HG03060 (cell line): Measurements from ENCODE around the gene LMO7.
"Not testable (repeated sequence)": the region's sequence is repeated elsewhere in the genome, so short reads cannot be mapped to it uniquely, and the experiment has no call there.

Experiments used
- ATAC-seq: cut with Tn5 transposase; IDR thresholded peaks from one replicate; pipeline ENCODE4 v1.9.1; 2021; ENCODE audit warnings: low read depth, moderate number of reproducible peaks; ENCODE audit not compliant: unreplicated experiment

The LMO7 gene

DNA sequence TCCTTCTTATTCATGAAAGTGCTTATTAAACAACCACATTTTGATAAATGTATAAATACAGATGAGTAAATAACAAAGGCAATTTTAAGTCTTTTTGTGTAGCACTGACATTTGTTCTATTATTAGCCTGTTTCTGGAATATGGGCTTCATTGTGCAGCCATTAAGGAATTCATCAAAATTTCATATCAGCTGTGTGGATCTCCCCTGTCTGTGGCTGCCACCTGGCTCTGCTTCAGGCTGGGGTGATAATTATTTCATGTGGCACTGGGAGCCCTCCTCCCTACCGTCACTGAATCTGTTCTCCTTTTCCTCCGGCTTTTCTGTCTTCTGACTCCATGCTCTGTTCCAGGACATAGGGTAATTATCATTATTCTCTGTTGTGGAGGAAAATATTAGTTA is 57.1 kb downstream of the LMO7 start:
- ATAC-seq, result no peak

DNA sequence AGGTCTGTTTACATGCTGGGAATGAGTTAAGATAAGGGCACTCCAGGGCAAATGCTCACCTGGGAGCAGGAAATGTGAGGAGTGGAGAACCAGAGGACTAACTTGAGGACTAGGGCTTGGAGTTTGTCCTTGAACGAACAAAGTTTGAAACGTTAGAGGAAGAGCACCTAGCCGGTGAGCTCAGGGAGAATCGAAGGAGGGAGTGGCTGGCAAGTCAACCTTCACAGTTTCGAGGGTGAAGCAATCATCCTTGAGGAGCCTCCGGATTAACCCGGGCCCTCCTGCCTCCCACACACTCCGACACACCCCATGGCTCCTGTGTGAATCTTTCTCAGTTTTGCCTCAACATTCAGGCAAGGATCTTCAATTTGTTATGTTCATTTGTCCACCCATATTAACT is 58.6 kb downstream of the LMO7 start:
- no peak for ATAC-seq

DNA sequence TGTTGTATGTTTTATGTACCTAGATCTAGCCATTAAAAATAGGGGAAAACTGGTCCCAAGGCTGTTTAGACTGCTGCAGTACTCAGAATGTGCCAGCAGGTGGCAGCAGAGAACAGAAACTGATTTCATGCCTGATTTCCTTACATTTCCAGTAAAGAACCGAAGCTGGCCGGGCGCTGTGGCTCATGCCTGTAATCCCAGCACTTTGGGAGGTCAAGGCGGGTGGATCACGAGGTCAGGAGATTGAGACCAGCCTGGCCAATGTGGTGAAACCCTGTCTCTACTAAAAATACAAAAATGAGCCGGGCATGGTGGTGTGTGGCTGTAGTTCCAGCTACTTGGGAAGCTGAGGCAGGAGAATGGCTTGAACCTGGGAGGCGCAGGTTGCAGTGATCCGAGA is 59.8 kb downstream of the LMO7 start:
- ATAC-seq, result not testable (repeated sequence)

DNA sequence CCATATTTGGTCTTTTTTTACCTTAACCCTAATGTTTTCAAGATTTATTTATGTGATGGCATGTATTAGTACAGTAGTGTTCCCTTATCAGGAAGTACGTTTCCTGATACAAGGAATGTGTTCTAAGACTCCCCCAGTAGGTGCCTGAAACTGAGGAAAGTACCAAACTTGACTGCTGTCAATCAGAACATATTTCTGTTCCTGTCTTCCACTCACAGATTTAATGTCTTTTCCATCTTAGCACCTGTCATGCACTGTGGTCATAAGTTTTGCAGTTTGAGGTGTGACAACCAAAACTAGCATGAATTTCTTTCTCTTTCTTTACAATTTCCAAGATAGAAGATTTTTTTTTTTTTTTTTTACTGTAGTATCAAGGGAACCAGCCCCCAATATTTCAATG is 62.9 kb downstream of the LMO7 start:
- ATAC-seq, result no peak

DNA sequence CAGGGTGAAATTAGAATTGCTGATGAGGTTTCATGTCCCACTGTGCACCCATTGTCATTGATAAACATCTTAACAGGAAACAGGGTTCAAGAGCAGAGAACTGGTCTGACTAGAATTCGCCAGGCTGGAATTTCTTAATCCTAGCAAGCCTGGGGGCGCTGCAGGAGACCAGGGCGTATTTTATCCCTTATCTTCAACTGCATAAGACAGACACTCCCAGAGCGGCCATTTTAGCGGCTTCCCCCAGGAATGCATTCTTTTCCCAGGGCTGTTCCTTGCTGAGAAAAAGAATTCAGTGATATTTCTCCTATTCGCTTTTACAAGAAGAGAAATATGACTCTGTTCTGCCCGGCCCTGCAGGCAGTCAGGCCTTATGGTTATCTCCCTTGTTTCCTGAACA is 63.6 kb downstream of the LMO7 start:
- ATAC-seq, result not testable (repeated sequence)

DNA sequence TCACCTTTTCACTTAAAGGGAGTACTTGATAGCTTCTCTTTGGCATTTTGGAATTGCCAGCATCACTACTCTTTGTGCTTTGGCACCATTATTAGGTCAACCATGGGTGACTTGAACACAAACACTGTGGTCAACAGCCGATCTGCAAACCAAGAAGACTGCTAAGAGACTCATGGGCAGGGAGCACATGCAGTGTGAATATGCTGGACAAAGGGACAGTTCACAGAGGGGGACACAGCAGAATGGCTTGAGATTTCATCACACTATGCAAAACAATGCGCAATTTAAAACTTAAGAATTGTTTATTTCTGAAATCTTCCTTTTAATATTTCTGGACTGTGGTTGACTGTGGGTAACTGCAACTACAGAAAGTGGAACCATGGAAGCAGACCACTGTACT is 64.4 kb downstream of the LMO7 start:
- ATAC-seq, result no peak

DNA sequence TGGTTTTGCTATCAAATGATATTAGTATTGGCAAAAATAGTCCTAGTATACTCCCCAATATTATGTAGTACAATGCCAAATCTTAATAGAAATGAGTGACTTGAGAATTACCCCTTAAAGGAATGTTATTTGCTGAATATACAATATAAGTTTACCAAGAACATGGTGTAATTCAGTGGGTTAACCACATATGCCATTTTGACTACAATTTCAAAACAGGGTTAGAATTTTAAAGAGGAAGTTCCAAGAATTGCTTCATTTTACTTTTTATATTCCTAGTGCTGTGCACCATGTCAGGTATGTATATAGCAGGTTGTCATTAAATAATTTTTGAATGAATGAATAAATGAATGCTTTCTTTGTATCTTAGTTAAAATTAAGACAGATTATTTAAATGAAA is 66.3 kb downstream of the LMO7 start:
- no peak for ATAC-seq

DNA sequence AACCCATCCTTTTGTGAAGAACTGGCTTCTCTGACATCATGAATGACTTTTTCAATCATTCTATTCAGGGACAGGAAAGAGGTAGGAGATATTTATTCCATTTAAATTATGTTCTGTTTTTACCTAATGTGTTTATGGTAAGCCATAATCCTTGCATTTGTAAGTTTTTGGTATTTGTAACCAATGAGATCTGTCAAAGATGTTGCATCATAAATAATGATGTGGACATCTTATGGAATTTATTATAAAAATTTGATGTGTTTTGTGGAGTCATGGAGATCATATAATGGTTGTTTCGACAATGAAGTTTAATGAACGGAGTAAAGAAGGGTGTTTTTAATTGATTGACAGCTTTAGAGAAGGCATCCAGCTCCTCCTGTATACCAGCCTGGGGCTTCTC is 67.6 kb downstream of the LMO7 start:
- no peak for ATAC-seq

DNA sequence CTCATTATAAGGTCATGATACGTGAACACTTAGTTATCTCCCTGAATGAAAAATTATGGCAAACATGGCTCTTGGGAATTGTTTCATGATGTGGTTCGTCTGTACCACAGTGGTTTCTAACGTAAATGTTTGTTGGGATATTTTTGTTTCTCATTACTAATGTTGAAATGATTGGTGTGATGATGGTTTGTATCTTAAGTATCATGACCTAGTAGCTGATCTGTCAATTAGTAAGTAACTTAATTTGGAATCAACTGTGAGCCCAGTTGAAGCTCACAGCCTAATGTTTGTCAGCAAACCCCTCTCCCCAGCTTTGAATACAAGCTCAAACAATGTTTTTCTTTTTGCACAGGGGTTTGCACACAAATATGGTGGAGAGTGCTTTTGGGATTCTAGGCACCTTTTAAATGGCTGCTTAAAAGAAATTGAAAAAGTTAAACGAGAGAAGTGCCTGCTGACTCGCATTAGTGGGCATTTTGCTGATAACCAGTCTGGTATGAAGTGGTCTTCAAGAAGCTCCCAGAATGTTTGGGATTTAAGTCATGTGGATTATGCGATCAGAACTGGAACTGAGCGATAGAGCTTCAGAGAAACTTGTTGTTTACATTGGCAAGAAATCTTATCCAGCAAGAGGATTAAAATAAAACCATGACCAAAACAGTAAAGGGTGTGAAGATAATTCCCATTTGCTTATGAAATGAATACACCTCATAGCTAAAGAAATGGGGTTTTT is 68.2 kb downstream of the LMO7 start:
- no peak for ATAC-seq

DNA sequence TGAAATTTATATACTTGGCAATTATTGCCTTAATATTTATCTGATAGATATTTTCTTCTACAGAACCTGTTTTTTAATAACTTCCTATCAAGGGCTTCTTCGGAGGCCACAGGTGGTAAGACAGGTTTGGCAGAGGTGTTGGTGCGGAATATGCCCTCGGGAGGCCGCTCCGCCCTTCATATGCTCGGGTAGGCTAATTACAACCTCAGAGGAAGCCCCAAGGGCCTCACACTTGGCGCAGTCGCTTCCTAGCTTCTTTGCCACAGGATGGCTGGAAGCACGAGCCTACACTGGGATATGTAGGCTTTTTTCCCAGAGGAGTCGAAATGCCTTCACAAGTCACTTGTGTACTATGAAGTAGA is 68.8 kb downstream of the LMO7 start:
- ATAC-seq, result no peak

DNA sequence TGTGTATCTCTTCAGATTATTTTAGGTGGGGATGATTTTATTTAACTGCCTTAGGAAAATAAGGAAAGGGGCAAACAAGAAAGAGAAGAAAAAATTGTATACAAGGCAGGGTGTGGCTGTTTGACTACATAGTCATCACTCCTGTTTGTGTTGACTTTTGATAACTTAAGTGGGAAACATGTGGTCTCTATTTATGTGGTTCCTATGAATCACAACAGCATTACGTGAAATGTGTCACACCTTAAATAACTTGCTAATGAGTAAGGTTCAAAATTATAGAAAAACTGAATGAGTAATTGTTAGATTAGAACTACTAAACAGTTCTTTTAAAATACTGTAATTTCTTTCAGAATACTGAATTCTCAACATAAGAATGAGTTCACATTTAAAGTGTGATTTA is 69.3 kb downstream of the LMO7 start:
- ATAC-seq, result no peak

DNA sequence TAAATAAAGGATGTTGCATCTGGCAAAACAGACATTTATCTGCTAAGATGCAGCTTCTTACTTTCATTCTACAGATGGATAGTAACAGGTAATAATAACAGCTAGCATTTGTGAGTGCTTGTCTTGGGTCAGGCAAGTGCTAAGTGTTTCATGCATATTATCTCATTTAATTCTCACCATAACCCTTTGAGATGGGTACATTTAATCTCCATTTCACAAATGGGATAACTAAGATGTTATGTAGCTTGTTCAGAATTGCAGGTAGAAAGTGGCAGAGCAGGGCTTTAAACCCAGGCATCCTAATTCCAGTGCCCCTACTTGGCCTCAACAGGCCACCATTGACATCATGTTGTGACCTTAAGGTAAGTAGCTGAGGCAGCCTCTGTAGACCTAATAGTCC is 69.8 kb downstream of the LMO7 start:
- ATAC-seq, result no peak

DNA sequence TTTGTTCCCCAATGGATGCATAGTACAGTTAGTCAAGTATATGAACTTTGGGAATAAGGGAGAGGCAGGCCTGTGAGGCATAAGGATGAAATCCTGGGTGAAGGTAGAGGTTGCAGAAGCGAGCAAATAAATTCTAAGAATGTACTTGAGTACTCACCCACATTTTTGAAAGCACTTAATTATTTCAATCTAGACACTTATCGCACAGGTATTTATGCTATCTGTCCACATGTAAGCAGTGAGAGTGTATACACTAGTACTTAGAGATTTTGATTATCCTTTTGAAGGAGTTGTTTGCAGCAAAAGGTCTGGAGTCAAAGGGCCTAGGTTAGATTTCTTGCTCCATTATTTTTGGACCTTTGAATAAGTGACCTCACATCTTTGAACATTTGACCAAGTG is 77.7 kb downstream of the LMO7 start:
- ATAC-seq, result no peak

DNA sequence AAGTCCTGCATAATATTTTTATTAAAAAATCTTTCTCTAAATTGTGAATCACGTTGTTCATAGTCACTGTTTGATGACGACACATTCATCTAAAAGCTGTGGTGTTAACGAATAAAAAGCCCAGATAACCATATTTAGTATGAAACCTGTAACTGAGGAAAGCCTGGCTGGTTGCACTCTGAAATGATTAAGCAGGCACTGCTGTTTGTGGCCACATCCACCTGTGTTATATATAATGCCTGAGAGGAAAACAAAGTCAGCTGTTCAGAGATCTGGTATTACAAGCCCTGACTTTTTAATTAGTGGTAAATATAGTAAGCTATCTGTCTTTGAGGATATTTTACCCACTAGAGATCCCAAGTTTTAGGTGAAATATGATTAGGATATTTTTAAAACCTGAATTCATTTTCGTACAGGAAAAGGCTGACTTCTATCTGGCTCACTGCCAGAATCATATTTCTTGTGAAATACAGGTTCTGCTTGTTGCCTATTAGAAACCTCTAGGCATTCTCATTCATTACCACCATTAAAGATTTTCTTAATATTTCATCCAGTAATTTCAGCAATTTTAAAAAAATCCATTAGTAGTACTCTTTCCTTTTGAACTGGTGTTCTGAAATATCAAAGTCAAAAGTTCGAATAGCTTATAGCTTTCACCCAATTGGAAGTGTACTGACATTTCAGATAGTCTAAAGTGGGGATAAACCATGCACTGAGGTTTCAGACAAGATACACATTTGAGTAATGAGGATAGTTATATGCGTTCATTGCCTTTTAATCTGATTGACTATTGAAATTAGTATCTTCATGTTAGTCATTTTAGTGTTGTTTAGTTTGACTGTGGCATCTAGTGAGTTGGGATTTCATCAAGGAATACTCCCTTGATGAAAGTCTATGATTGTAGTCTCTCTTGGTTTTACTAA is 79.7 kb downstream of the LMO7 start:
- peak; percentile 97 for ATAC-seq

DNA sequence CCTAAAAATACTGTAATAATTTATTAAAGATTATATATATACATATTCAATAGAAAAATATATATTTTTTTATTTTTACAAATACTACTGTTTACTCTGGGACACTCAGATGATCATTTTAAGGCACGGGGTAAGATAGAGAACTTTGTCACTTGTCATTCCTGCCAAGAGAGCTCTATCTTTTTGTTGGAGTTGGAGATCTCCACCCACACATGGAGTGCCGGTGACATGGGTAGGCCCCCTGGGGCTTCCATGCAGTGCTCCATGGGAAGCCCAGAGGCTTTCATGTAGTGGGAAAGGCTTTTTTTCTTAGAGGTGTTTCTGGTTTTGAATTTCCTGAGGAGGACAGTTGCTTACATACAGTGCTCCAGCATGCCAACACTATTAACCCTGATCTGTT is 81.4 kb downstream of the LMO7 start:
- no peak for ATAC-seq

DNA sequence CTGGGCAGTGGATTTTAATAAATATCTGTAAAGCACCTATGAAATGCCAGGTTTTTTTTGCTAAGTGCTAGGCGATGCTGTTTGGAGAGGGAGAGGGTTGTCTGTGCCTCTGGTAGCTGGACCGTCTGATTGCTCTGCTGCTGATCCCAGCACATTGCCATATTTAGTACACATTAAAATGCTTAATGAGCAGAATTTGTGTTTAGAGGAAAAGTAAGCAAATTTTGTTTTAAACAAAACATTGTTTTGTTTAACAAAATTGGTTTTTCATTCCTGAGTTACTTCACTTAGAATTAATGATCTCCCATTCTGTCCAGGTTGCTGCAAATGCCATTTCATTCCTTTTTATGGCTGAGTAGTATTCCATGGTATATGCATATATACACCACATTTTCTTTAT is 85.2 kb downstream of the LMO7 start:
- no peak for ATAC-seq

DNA sequence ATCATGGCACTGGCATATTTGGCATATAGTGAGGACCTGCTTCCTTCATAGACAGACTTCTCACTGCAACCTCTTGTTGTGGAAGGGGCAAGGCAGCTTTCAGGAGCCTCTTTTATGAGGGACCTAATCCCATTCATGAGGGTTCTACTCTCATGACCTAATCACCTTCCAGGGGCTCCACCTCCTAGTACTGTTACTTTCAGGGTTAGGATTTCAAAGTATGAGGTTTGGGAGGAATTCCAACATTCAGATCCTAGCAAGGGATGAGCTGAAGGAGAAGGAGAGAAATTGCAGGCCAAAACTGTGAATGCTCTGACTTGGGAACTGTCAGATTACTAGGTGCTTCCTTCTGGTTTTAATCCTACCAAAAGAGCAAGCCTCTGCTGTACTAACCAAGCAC is 87.8 kb downstream of the LMO7 start:
- ATAC-seq, result no peak

DNA sequence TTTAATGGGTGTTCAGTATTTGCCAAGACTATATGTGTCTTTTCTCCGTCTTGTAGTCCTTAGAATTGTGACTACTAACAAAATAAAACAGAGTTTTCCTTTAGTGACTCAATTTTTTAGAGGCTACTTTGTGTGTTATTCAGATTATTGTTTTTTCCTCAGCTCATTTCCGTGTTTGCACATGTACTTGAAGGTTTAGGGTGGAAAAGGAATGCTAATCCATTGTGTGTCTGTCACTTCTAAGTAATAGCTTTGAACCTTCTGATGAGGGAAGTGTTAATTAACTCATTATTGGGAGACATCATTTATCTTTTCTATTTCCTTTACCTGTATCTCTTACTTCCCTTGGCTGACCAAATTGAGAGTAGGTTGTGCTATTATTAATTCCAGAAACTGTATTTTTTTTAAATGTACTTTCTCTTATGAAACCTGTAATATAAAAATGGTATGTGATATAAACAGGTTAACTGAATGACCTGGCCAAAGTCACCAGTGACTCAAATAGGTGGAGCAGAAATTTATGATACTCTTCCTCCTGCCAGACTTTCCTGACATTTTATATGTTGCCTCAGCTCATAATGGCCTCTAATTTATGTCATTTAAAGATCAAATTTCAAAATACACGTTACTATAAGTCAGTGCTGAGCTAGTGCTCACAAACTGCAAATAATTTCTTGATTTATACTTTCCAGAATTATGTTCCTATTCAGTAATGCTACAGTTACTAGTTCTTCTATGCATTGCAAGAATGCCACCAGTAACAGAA is 88.8 kb downstream of the LMO7 start:
- no peak for ATAC-seq

DNA sequence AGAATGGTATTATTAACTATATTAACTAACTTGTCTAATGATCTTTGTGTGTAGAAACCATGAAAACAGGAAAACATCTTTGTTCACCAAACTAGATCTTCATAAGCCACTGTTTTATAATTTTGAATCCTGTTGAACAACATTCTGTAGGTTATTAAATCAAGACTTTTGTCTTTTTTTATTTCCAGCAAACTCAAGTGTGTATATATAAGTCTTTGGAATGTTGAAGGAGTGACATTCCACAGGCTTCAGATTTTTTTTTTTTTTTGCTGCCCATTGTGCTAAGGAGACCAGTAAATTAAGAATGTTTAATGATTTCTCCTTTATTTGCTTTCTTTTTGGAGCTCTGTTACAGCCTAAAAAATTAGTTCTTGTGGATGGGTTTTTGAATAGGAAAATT is 89.6 kb downstream of the LMO7 start:
- ATAC-seq, result no peak

DNA sequence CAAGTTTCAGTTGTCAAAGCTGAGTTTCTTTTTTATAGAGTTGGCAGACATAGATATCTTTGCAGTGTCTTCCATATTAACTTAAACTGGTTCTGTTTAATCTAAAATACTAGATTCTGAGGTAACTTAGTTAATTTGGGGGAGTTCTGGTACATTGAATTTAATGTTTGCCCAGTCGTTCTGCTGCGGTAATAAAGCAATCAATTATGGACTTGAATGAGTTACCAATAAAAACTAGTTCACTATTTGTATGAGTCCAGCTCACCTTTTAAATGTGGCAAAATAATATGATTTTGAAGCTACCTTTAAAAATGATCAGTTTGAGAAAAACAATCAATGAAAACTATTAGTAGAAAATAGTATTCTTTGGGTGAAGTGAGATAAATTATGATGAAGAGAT is 90.2 kb downstream of the LMO7 start:
- no peak for ATAC-seq

DNA sequence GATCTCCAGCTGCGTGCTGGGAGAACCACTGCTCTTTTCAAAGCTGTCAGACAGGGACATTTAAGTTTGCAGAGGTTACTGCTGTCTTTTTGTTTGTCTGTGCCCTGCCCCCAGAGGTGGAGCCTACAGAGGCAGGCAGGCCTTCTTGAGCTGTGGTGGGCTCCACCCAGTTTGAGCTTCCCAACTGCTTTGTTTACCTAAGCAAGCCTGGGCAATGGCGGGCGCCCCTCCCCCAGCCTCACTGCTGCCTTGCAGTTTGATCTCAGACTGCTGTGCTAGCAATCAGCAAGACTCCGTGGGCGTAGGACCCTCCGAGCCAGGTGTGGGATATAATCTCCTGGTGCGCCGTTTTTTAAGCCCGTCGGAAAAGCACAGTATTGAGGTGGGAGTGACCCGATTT is 97.0 kb downstream of the LMO7 start:
- not testable (repeated sequence) for ATAC-seq
